Fibroblast of pulmonary artery (primary cell): ENCODE data around the gene PIGP.
A peak's percentile ranks its signal among the peaks of the same experiment; 100 is the strongest.

Source experiments
- DNase-seq: peaks from one replicate; pipeline ENCODE4 v3.0.0-alpha.2; 2010; ENCODE audit warnings: low read depth
- H3K4me3 ChIP-seq: replicated peaks from 2 replicates; pipeline ENCODE4 v1.5.1; 2011; ENCODE audit warnings: low read depth, mild to moderate bottlenecking, control low read depth, low read length, moderate library complexity
- CTCF ChIP-seq: IDR thresholded peaks from 2 replicates; pipeline ENCODE4 v1.5.1; 2011; ENCODE audit warnings: mild to moderate bottlenecking, control low read depth, low read length, inconsistent platforms; ENCODE audit errors: missing control alignments

Gene PIGP

GRCh38 chr21:37075214-37075770 lies 2.4 kb upstream of the PIGP start:
- no peak for DNase-seq
- no peak for TF ChIP-seq CTCF
- peak overlapping the region; percentile 67 for H3K4me3 ChIP-seq

- DNase-seq: no peak
- no peak for TF ChIP-seq CTCF
- peak overlapping the region; percentile 67 for H3K4me3 ChIP-seq
Observed at GRCh38 chr21:37074546-37074945, 1.7 kb upstream of the PIGP start.

- TF ChIP-seq CTCF: no peak
- no peak for DNase-seq
- peak overlapping the region; percentile 67 for H3K4me3 ChIP-seq
Observed at GRCh38 chr21:37074197-37074510, 1.3 kb upstream of the PIGP start.

- peak; percentile 51 for DNase-seq
- no peak for TF ChIP-seq CTCF
- H3K4me3 ChIP-seq: peak overlapping the region; percentile 67
Observed at GRCh38 chr21:37073417-37074196, 736 bp upstream of the PIGP start.

DNA sequence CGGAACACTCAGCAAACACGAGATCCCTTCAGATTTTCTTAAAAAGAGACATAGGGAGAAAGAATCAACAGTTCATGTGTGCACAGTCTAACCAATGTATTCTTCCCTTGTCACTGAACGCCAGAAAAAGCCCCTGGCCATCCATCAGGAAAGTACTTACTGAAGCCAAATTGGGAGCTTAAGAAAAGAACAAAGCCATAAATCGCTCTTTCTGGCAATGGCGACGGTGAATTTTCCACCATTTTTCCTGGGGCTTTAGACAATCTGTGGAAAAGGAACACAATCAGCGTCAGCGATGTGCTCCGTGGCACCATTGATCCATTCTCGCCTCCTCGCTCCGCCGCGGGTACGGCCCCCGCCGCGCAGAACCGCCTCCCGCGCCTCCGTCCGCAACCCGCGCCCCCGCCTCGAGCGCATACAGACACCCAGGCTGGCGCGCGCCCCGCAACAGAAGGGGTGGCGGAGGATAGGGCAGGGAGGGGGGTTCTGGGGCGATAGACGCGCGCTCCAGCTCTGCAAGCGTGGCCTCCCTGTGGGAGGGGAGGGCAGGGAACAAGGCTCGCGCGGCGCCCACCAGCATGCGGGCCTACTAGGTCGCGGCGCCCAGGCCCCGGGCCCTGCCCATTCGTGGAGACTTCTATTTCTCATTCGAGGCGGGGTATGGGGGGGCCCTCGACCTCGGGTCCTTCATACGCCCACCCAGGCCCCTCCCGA lies 440 bp downstream of the PIGP start:
- peak; percentile 91 for DNase-seq
- no peak for TF ChIP-seq CTCF
- H3K4me3 ChIP-seq: peak overlapping the region; percentile 76

DNA sequence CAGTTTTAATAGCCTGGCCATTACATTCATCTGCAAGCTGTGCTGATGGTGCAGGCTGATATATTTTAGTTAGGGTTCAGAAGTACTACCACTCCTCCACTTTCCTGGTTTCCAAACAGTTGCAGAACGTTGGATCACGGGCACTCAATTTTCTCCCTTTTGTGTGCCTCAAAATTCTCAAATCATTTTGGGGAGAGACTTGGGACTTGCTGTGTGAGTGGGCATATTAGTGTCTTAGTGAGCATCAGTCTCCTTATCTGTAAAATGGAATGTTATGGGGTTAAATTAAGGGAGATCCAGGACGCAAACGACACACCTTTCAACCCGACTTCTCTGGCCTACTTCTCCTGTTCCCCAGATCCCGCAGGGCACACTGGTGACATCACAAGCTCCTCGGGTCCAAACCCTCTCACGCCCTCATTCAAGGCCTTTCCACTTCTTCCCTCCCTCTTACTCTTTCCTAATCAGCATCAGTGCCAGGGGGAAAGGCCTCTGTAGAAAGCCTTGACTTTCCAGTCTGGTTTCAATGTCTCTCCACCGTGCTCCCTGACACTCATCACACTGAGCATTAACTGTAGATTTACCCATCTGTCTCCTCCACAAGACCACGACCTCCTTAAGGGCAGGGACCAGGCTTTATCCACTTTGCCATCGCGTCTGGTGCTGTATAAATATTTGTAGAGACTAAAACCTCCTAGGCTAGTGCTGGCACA lies 1.2 kb downstream of the PIGP start:
- no peak for TF ChIP-seq CTCF
- peak; percentile 86 for DNase-seq
- H3K4me3 ChIP-seq: peak overlapping the region; percentile 76
